ENCODE data around the gene ALPL.

- TF ChIP-seq YY1 (IDR thresholded peaks at IDR 0.05; ENCODE audit: insufficient read depth, insufficient read length) (no peak), ZNF274 (IDR thresholded peaks at IDR 0.05; ENCODE audit: low read depth, low read length) (no peak)
Measured at GRCh38 chr1:21532992-21533534, 23.8 kb downstream of the ALPL start.
